Fibroblast of lung (primary cell): ENCODE measurements around the gene ZBTB12.

Experiments
- EZH2 ChIP-seq: IDR thresholded peaks from 2 replicates; pipeline ENCODE4 v1.5.1; 2012; ENCODE audit warnings: low read length, control low read depth, mild to moderate bottlenecking; ENCODE audit errors: missing control alignments
- TF ChIP-seq, protein P1 (sequence below), 2 donors: IDR thresholded peaks in 1 of 2; conservative IDR thresholded peaks in 1 of 2; 1 replicate in 1 of 2; 2 replicates in 1 of 2; pipeline ENCODE4 v1.5.1; 2011 to 2012; ENCODE audit warnings: low read length in 2 of 2, control low read depth in 1 of 2, inconsistent platforms in 1 of 2, low read depth in 1 of 2, mild to moderate bottlenecking in 1 of 2

DNA sequence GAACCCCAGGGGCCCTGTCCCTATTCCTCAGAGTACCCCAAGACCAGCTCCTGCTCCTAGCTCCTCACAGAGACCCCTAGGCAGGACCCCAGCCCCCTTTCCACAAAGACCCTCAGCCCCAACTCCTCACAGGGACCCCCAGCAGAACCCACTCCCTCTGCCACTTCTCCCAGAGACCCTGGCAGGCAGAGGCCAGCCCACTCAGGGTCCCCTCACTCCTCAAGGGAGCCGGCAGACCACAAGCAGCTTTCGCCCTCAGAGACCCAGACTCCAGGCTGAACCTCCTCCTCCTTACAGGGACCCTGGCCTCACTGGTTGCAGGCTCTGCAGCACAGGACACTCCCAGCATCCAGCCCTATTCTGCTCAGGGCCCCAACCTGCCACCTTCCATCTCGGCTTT lies 23.7 kb downstream of the ZBTB12 start:
- TF ChIP-seq, protein P1, sequence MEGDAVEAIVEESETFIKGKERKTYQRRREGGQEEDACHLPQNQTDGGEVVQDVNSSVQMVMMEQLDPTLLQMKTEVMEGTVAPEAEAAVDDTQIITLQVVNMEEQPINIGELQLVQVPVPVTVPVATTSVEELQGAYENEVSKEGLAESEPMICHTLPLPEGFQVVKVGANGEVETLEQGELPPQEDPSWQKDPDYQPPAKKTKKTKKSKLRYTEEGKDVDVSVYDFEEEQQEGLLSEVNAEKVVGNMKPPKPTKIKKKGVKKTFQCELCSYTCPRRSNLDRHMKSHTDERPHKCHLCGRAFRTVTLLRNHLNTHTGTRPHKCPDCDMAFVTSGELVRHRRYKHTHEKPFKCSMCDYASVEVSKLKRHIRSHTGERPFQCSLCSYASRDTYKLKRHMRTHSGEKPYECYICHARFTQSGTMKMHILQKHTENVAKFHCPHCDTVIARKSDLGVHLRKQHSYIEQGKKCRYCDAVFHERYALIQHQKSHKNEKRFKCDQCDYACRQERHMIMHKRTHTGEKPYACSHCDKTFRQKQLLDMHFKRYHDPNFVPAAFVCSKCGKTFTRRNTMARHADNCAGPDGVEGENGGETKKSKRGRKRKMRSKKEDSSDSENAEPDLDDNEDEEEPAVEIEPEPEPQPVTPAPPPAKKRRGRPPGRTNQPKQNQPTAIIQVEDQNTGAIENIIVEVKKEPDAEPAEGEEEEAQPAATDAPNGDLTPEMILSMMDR (conservative IDR thresholded peaks at IDR 0.05 in 1 of 2, IDR thresholded peaks at IDR 0.05 in 1 of 2; ENCODE audit: low read depth in 1 of 2, low read length in 2 of 2): no peak
- TF ChIP-seq EZH2: no peak
